GM21786 (cell line): ENCODE measurements around the gene ARHGAP6.
A peak's percentile ranks its signal among the peaks of the same experiment; 100 is the strongest.

ENCODE experiments used
- ATAC-seq: cut with Tn5 transposase; IDR thresholded peaks from one replicate; pipeline ENCODE4 v1.9.1; 2021; ENCODE audit not compliant: unreplicated experiment

ARHGAP6 gene

GRCh38 chrX:11429538-11430085 is 236.1 kb downstream of the ARHGAP6 start:
- no peak for ATAC-seq

- ATAC-seq, result no peak
Observed at GRCh38 chrX:11427453-11428071, 238.2 kb downstream of the ARHGAP6 start.

GRCh38 chrX:11426712-11427452 is 238.8 kb downstream of the ARHGAP6 start:
- no peak for ATAC-seq

- ATAC-seq, result no peak
Observed at GRCh38 chrX:11424903-11425674, 240.6 kb downstream of the ARHGAP6 start.

- no peak for ATAC-seq
Observed at GRCh38 chrX:11423949-11424348, 241.8 kb downstream of the ARHGAP6 start.

- peak; percentile 89 for ATAC-seq
Observed at GRCh38 chrX:11423362-11423818, 242.3 kb downstream of the ARHGAP6 start.

- no peak for ATAC-seq
Observed at GRCh38 chrX:11422525-11422857, 243.2 kb downstream of the ARHGAP6 start.

- ATAC-seq, result no peak
Observed at GRCh38 chrX:11421805-11422524, 243.8 kb downstream of the ARHGAP6 start.

- ATAC-seq, result no peak
Observed at GRCh38 chrX:11420851-11421250, 244.9 kb downstream of the ARHGAP6 start.

GRCh38 chrX:11419102-11419501 is 246.6 kb downstream of the ARHGAP6 start:
- no peak for ATAC-seq

- ATAC-seq, result no peak
Observed at GRCh38 chrX:11416600-11416999, 249.1 kb downstream of the ARHGAP6 start.

GRCh38 chrX:11414091-11414490 is 251.6 kb downstream of the ARHGAP6 start:
- ATAC-seq, result no peak

- no peak for ATAC-seq
Observed at GRCh38 chrX:11412715-11413623, 252.8 kb downstream of the ARHGAP6 start.

- no peak for ATAC-seq
Observed at GRCh38 chrX:11409957-11410356, 255.8 kb downstream of the ARHGAP6 start.

GRCh38 chrX:11408783-11409182 is 256.9 kb downstream of the ARHGAP6 start:
- no peak for ATAC-seq

- ATAC-seq, result no peak
Observed at GRCh38 chrX:11408109-11408405, 257.7 kb downstream of the ARHGAP6 start.

- no peak for ATAC-seq
Observed at GRCh38 chrX:11407331-11408108, 258.2 kb downstream of the ARHGAP6 start.

- ATAC-seq, result no peak
Observed at GRCh38 chrX:11406109-11406765, 259.5 kb downstream of the ARHGAP6 start.

GRCh38 chrX:11403631-11404030 is 262.1 kb downstream of the ARHGAP6 start:
- ATAC-seq, result no peak
